HG03558 (cell line): ENCODE data around the gene CFAP141.
"Not testable (repeated sequence)": the region's sequence is repeated elsewhere in the genome, so short reads cannot be mapped to it uniquely, and the experiment has no call there.

Experiments used
- ATAC-seq: cut with Tn5 transposase; IDR thresholded peaks from one replicate; pipeline ENCODE4 v1.9.1; 2021; ENCODE audit warnings: moderate number of reproducible peaks; ENCODE audit not compliant: unreplicated experiment; ENCODE audit errors: extremely low read depth

Gene CFAP141

DNA sequence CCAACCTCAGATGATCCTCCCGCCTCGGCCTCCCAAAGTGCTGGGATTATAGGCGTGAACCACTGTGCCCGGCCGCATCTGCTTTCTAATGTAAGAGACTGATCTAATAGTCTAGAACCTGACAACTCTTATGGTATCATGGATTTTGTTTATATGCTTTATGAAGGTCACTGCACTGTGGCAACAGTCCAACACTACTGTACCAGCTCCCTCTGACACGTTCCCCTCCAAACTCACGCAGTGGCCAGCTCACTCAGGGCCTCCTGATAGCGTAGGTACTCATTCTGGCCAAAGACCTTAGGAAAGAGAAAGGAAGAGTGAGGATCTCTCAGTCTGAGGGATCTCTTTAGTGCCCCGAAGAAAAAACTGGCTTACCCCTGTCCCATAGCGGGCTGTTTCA, 6.0 kb upstream of the CFAP141 start:
- ATAC-seq, result no peak

DNA sequence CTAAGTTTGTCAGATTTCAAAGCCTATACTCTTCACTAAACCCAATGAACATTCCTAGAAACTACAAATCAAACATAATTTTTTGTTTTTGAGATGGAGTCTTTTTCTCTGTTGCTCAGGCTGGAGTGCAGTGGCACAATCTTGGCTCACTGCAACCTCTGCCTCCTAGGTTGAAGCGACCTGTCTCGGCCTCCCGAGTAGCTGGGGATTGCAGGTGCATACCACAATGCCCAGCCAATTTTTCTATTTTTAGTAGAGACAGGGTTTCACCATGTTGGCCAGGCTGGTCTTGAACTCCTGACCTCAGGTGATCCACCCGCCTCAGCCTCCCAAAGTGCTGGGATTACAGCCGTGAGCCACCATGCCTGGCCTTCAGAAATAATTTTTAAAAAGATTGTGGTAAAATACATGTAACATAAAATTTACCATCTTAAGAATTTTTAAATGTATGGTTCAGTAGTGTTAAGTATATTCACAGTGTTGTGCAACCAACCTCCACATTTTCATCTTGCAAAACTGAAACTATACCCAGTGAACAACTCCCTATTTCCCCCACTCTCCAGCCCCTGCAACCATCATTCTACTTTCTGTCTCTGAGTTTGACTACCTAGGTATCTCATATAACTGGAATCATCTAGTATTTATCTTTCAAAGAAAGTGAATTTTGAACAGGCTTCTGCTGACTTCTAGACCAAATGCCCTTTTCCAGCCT, 2.7 kb upstream of the CFAP141 start:
- ATAC-seq, result no peak

DNA sequence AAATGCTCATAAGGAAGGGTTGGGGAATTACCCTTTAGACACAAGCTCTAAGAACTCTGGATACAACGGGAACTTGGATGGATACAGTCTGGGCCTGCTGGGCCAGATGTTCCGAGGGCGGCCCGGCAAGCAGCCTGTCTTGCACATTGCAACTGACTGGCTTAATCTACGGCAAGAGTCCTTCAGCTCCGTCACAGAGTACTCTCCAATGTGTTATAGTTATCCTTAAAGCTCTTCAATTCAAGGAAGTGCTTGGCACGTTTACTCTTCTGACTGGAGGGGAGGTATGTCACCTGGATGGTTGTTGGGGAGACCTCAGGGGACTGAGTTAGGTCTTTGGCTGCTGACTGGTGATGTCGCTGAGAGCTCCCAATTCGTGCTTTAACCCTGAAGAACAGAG, 1.1 kb upstream of the CFAP141 start:
- no peak for ATAC-seq

DNA sequence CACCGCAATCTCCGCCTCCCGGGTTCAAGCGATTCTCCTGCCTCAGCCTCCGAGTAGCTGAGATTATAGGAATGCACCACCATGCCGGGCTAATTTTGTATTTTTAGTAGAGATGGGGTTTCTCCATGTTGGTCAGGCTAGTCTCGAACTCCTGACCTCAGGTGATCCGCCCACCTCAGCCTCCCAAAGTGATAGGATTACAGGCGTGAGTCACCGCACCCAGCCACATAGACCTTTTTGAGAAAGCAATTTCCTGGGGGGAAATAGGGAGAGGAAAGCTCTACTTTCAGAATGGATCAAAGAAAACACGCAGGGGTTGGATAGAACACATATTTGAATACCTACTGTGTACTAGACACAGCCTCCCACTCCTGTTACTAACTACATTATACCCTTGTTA, 355 bp downstream of the CFAP141 start:
- not testable (repeated sequence) for ATAC-seq

DNA sequence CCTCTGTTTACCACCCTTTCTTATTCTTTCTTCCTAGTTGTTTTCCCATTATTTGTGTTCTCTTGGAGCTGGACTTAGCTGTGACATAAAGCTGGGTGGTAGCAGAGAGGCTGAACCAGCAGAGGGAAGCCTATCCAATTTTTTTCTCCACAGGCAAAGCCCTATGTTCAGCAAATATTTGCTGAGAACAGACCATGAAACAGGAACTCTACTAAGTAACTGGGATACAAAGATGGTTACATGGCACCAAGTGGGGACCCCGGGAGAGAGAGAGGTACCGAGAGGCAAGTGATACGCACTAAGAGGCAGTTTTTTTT, 6.6 kb downstream of the CFAP141 start:
- ATAC-seq, result no peak

DNA sequence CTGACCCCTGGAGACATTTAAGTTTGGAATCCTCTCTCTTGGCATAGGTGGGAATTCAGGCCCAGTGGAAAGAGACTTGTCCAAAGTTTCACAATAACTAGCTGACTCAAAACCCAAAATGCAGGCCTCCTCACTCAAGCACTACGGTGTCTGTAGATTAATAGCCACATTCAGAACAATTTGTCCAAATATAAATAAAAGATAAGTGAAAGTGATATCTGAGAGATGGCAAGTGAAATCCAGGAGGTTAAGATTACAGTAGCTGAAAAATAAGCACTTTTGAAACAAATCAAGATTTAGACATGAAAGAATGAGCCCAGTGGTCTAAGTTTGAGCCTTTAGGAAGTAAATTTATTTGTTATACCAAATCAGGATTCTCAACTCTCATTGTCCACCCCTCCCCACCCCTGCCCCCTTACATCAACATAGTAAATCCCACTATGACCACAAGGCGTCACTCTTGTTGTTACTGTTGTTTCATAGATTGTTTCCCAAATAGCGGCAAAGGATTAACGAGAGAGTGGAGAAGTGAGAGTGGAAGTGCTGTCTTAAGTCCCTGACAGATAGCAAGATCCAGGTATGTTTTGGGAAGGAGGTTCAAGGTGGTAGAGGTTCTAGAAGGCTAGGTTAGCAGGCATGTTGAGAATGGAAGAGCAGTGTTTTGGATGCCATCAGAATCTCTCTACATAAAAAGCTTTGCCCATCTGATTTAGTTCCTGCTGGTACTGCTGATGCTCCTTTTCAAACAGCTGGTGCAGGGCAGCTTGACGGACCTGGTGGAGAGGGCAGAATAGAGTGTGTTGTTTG, 7.2 kb downstream of the CFAP141 start:
- ATAC-seq, result no peak

DNA sequence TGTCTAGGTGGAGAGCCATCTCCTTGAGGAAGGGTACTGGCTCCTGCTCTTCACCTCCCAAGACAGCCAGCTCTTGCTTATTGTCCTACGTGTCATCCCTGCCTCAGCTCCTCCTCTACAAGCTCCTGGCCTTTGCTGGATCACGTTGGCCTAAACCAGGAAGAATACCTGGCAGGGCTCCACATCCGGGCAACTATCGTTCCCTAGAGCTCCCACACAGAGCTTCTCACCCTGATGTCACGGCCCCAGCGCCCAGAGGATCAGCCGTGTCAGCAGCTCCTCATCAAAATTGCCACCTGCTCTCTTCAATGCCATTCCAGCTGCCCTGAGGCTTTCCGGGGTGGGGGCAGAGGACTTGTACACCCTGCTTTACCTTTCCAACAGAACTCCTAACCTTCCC, 12.3 kb downstream of the CFAP141 start:
- no peak for ATAC-seq

DNA sequence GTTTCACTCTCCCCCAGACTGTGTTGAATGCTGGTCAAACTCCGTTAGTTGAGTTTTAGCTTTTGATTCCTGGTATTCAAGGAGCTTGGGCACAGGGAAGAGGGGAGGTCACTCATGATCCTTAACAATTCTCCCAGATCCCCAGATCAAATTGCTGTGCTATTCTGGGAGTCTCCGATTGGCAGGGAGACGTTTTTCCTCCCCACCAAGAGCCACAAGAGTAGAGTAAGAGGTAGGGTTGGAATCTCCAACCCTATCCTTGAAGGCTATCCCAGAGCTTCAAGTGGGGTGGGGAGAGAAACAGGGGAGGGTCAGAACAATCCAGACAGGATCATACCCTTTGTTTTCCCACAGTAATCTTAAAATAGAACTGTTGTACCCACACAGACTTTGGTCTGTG, 13.7 kb downstream of the CFAP141 start:
- no peak for ATAC-seq

DNA sequence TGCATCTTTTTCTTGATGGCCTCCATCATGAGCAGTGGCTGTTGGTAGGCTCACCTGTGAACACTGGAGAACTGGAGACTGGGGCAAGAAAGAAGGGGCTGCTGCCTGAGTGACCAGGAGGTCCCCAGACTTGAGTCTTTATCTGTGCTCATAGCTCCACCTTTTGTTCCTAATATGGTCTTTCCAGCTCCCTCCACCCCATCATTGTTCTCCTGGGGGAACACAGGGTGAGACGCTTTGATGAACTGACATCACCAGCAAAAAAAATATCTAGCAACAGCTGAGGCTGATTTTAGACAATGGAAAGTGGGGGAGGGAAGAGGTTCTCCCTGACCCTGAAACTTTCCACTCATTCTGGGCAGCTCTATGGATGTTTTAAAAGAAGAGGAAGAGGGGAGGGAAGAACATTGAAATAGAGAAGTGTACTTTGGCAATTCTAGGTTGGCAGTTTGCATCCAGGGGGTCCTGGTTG, 14.1 kb downstream of the CFAP141 start, which contains the start of gene TPM3:
TPM3 (minus strand) TSS at position 111 of the 472 bp plus-strand sequence; CDS start at position 29, 82 bp downstream.
- no peak for ATAC-seq

DNA sequence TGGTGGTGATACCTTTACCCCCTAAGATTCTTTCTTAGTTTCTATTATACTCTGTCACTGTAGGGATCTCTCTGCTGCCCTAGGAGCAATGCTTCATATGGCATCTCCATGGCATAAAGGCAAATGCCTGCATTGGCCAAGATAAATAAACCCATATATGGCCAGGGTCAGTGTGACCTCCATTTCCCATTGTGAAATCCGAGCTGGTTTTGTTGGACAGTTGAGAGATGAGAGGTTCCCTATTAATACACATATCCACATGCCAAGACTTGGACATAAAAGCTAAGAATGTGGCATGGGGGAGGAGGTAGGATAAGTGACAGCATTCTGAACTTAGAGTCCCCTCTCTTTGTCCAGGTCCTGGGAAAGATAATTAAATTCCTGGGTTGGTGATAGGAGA, 15.6 kb downstream of the CFAP141 start:
- ATAC-seq, result no peak

DNA sequence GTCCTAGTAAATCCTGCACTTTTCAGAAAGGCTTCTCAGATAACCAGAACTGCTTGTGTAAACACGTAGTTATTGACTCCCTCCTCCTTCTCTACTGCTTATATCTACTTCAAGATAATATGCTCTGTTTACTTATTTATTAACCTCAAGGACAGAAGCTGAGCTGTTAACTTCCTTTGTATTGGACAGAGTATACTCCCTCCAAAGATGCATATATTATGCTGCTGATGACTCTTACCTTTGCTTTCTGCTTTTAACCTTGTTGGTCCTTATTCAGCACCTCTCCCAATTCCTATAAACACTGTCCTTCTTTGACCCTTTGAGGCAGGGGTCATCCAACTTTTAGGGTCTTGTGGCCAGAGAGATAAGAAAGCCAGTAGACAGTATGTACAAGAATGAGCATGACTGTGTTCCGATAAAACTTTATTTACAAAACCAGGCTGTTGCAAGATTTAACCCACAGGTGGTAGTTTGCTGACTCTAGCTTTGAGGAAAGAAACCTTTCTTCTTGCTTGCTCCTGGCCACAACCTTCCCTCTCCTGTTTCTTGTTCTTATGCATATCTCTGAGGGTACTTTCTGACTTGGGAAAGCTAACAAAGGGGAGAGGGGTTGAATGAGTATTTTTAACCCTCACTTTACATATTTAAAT, 19.2 kb downstream of the CFAP141 start:
- ATAC-seq, result no peak

DNA sequence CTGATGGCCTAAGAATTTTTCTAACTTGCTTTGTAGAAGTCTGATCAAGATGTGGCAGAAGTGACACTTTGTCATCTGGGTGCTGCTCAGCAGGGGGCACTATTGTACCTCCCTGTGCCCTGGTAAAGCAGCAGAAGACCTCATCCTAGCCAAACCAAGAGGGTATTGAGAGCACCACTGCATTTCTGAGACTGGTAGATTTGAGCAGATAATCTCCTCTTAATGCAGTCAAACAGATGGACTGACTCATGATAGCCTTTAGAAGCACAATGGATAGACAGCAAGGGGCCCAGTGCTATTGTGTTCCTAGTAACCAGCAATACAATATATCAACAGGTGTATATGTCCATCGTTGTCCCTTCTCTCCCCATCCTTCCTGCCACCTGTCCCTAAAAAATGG, 20.0 kb downstream of the CFAP141 start:
- no peak for ATAC-seq

DNA sequence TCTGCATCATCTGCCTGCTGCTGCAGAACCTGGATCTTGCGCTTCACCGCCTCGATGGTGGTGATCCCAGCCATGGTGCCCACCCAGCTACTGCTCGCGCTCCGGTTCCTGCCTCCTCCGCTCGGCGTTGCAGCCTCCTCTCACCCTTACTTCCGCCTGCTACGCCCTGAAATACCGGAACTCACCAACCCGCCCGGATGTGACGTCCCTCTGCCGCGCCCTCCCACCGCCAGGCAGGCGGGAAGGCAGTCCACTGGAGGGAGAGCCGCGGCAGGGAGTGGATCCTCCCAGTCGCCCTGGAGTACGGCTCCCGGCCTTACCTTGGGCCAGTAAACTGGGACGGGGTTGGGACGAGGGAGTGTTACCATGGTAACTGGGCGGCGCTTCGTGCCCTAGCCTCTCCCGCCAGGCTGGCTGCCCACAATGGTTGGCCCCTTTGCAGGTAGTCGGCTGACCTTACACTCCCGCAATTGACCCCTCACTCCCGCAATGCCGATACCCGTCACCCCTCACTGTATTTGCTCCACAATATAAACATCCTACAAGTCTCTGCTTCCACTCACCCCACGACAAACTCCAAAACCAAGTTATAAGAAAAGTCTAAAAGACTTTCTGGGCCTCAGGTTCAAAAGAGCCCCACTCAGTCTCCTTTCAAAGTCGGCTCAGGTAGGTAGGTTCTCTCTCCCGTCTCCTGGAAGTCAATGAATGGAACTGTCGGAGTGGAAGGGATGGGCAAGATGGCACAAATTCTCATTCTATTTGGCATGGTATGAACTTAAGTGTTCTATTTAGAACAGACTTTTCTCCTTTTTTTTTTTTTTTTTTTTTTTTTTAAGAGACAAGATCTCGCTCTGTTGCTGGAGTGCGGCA, 22.9 kb downstream of the CFAP141 start:
- no peak for ATAC-seq

DNA sequence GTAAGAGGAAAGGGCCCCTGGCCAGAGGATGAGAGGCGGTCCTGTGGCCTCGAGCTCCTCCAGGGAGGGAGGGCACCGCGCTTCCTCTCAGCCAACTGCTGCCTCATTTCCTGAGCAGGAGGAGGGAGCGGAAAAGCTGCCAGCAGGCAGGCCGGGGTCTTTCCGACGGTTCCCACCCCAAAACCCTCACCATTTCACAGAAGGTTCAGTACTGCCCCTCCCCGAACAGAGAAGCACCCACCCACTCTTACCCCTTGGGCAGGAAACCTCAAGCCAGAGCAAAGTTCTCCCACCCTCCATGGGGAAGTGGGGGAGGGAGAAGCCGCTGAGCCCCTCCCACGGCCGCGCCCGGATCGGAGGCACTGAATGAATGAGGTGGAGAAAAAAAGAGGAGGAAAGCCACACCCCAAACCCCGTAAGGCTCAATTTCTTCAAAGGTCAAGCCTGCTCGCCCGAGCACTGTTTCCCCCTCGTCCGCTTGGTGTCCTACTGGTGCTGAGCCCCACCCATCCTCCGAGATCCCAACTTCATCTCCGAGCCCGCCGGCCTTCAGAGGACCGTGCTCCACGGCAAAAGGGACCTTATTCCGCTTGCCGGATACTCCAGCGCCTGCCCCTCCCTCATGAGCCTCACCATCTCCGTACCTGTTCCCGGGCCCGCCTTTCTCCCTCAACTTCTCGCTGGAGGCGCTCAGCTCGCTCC, 23.6 kb downstream of the CFAP141 start:
- no peak for ATAC-seq

DNA sequence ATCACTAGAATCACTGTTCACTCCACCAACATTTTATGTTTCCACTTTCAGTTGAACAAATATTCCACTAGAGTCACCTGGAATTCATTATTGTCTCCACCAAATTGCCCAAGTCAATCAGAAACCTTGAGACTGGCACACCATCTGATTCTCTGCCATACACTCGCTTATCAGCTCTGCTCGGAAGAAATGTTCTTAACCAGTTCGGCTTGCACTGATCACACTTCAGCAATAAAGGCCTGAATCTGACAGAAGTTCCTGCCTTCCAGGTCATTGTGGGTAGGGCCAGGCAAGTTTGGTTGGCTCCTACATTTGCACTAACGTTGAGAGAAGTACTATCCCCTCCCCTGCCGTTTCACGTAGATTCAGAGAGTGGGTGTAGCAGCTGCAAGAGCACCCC, 24.2 kb downstream of the CFAP141 start:
- ATAC-seq, result no peak

DNA sequence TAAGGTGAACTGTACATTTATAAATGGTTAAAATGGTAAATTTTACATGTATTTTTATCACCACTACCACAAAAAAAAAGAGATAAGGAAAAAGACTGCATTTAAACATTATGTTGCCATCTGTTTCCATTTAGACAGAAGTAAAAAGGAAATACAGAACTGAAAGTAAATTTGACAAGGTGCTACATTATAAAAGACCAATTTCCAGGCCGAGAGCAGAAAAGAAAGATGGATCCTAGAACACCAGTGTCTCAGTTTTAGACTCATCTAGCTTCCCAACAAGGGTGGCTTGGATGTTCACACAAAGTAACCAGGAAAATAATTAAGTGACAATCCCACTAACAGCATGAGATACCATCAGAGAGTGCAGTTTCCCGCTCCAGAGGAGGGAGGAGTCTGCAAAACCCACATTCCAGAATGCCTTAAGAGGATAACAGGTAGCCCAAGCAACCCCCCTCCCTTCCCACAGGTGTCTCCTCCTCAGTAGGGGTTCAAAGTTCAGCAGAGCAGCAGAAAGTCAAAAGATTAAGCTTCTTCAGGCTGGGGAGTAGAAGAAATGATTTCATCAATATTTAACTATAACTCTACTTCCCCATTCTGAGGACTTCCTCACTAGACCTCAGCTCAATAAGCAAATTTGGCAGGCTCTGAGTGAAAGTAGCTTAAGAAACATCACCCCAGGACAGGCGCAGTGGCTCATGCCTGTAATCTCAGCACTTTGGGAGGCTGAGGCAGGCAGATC, 26.0 kb downstream of the CFAP141 start:
- no peak for ATAC-seq

DNA sequence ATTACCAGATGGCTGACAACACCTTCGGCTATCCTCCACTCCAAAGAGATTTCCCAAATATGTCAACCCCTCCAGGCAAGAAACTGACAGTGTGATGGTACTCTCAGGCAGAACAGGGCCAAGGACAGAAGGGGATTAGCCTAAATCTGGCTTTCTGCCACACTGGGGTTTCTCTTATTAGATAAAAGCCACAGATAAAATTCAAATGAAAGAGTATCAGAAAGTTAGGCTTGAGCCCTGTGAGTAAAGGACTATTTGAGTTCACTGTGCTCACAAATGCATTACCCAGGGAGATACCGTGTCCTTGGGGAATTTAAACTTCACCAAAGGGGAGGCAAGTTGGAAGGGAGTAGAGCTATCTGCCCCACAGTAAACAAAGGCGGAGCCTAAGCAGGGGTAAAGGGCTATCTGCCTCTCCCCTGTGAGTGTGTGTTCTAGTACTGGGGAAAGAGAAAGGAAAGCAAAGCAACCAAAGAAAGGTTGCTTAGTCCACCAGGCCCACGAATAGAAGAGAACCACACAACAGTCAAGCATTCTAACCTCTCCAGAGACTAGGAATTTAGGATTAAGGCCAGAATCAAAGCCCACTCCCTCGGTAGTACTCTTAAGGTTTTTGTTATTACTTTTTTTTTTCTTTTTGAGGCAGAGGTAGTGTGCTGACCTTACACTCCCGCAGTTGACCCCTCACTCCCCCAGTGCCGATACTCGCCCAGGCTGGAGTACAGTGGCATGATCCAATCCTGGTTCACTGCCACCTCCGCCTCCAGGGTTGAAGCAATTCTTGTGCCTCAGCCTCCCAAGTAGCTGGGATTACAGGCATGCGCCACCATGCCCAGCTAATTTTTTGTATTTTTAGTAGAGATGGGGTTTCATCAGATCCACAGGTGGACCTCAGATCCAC, 27.0 kb downstream of the CFAP141 start:
- ATAC-seq, result no peak

DNA sequence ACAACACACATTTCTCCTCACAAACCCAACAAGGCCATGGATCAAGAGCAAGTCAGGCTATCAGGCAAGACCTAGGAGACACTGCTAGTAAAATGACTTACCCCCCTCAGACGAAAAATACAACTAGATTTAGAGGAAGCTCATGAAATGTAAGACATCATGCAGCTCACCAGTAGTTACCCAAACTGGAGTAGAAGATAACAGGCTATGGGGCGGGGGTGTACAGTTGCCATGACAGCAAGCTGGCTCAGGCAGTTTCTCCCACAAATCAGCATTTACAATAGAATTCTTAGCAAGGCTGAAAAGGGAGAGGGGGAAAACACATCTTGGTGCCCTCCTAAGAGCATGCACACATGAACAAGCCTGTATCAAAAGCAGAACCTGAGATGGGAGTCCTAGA, 28.1 kb downstream of the CFAP141 start:
- ATAC-seq, result no peak
